GM12878 (cell line): Measurements from ENCODE around the gene NUAK2. TPM values are rescaled to one million over a fixed set of nuclear protein-coding genes. Genes with fewer than 3 reads are reported as not detected.

Experiments
- ATAC-seq: fragments of 200-7000 bp; cut with Tn5 transposase; 3 replicates; pipeline ENCODE4 v1.9.1; 2020; ENCODE audit warnings: mild to moderate bottlenecking, moderate library complexity
- BruUV-seq: library from RNA; stranded (reverse); fragments of 400-500 nt; replicated peaks from 2 replicates; lab custom pipeline; 2021; lab: Mats Ljungman, UMichigan
- CTCF ChIA-PET: fragments of 300-600 bp; sonication (Branson Sonifier 250); formaldehyde crosslinking; extraction: SDS; loops from one replicate; lab custom pipeline; 2021; ENCODE audit warnings: inconsistent platforms; lab: Yijun Ruan, JAX
- POLR2A ChIA-PET: fragments of 350-600 bp; formaldehyde crosslinking; extraction: SDS; loops from one replicate; lab custom pipeline; 2021; ENCODE audit warnings: inconsistent platforms; lab: Charles Lee
- RAD21 ChIA-PET: fragments of 300-600 bp; sonication (Branson Sonifier 250); formaldehyde crosslinking; loops from one replicate; lab custom pipeline; 2023; ENCODE audit warnings: antibody characterized with exemption; ENCODE audit not compliant: unreplicated experiment; lab: Charles Lee
- SMC1A ChIA-PET: fragments of 300-600 bp; sonication (Branson Sonifier 250); formaldehyde crosslinking; loops from one replicate; lab custom pipeline; 2023; ENCODE audit not compliant: unreplicated experiment, uncharacterized antibody; lab: Charles Lee
- DNase-seq: peaks from one replicate; pipeline ENCODE4 v3.0.0-alpha.2; 2011; ENCODE audit warnings: low read depth, low spot score
- FAIRE-seq: peaks from 3 replicates; lab custom pipeline; 2011; peaks lifted over from hg19 to GRCh38; lab: Jason Lieb, UNC
- H2AFZ ChIP-seq: 2 replicates; pipeline ENCODE4 v1.6.0; 2011; ENCODE audit warnings: low read depth, low read length, control low read depth; ENCODE audit not compliant: control insufficient read depth
- H3K27ac ChIP-seq: 2 replicates; pipeline ENCODE4 v1.5.1; 2011; ENCODE audit warnings: control low read depth; ENCODE audit not compliant: control insufficient read depth, insufficient read depth
- H3K27me3 ChIP-seq, 2 experiments: replicated peaks in 1 of 2; 2 replicates each; pipeline versions ENCODE4 v1.6.0 to v1.6.1; 2011; ENCODE audit warnings: low read length in 1 of 2; ENCODE audit not compliant: control insufficient read depth in 2 of 2, insufficient read depth in 2 of 2
- H3K36me3 ChIP-seq, 2 experiments: 2 replicates each; pipeline ENCODE4 v1.5.1; 2011; ENCODE audit warnings: low read length in 1 of 2; ENCODE audit not compliant: control insufficient read depth in 2 of 2, insufficient read depth in 2 of 2
- H3K4me1 ChIP-seq: 2 replicates; pipeline ENCODE4 v1.6.1; 2011; ENCODE audit warnings: mild to moderate bottlenecking, low read length, moderate library complexity, mixed read lengths; ENCODE audit not compliant: control insufficient read depth, insufficient read depth
- H3K4me2 ChIP-seq: 2 replicates; pipeline ENCODE4 v1.6.0; 2011; ENCODE audit warnings: control low read depth; ENCODE audit not compliant: control insufficient read depth, insufficient read depth
- H3K4me3 ChIP-seq: fragments of 200-600 bp; sonication (generic); 2 replicates; pipeline ENCODE4 v1.5.1; 2016
- H3K79me2 ChIP-seq: 2 replicates; pipeline ENCODE4 v1.6.0; 2011; ENCODE audit warnings: low read length; ENCODE audit not compliant: control insufficient read depth, insufficient read depth
- H3K9ac ChIP-seq: 2 replicates; pipeline ENCODE4 v1.8.0; 2011; ENCODE audit warnings: low read length, control low read depth, mixed read lengths; ENCODE audit not compliant: control insufficient read depth, insufficient read depth
- H3K9me3 ChIP-seq: replicated peaks from 3 replicates; pipeline ENCODE4 v1.5.1; 2011; ENCODE audit warnings: mild to moderate bottlenecking, low read length; ENCODE audit not compliant: control insufficient read depth, insufficient read depth
- H4K20me1 ChIP-seq: 2 replicates; pipeline ENCODE4 v1.6.0; 2011; ENCODE audit not compliant: control insufficient read depth, insufficient read depth
- CBFB ChIP-seq: IDR thresholded peaks from 2 replicates; pipeline ENCODE4 v1.6.1; 2016; ENCODE audit warnings: antibody characterized with exemption, low read depth
- FOXM1 ChIP-seq: IDR thresholded peaks from 2 replicates; pipeline ENCODE4 v1.6.1; 2012; ENCODE audit warnings: low read depth, mild to moderate bottlenecking, inconsistent platforms, low read length, moderate library complexity
- GABPA ChIP-seq: IDR thresholded peaks from 2 replicates; pipeline ENCODE4 v1.6.1; 2014; ENCODE audit warnings: antibody characterized with exemption, low read depth, mild to moderate bottlenecking, inconsistent platforms
- IRF5 ChIP-seq: fragments of 450-650 bp; IDR thresholded peaks from 2 replicates; pipeline ENCODE4 v1.6.1; 2017; ENCODE audit warnings: borderline replicate concordance
- MLLT1 ChIP-seq: fragments of 450-650 bp; IDR thresholded peaks from 2 replicates; pipeline ENCODE4 v1.6.1; 2016; ENCODE audit warnings: mild to moderate bottlenecking
- NFYB ChIP-seq: IDR thresholded peaks from 2 replicates; pipeline ENCODE4 v1.6.1; 2011; ENCODE audit warnings: low read depth, mild to moderate bottlenecking, low read length, improper control_type of control experiment, moderate library complexity; ENCODE audit not compliant: insufficient read depth
- PKNOX1 ChIP-seq: fragments of 450-650 bp; IDR thresholded peaks from 2 replicates; pipeline ENCODE4 v1.6.1; 2016; ENCODE audit warnings: mild to moderate bottlenecking
- RAD21 ChIP-seq: IDR thresholded peaks from 2 replicates; pipeline ENCODE4 v1.6.1; 2011; ENCODE audit warnings: mild to moderate bottlenecking, low read depth, low read length, moderate library complexity; ENCODE audit not compliant: insufficient read depth
- RCOR1 ChIP-seq: conservative IDR thresholded peaks from 2 replicates; pipeline ENCODE4 v1.6.1; 2012; ENCODE audit warnings: low read depth, low read length, improper control_type of control experiment
- SKIL ChIP-seq: fragments of 450-650 bp; IDR thresholded peaks from 2 replicates; pipeline ENCODE4 v1.6.1; 2017; ENCODE audit warnings: mild to moderate bottlenecking, low read depth, inconsistent platforms; ENCODE audit not compliant: poor library complexity, severe bottlenecking
- SP1 ChIP-seq: IDR thresholded peaks from one replicate; pipeline ENCODE4 v1.6.1; 2011; ENCODE audit warnings: low read depth, low read length
- WGBS: methylation state at CpG from one replicate; pipeline ENCODE4 v1.1.6; 2016; ENCODE audit warnings: low lambda C conversion rate; ENCODE audit not compliant: insufficient replicate concordance, insufficient coverage; ENCODE audit errors: missing lambda C conversion rate; 5-methylcytosine and 5-hydroxymethylcytosine counted together
- in situ Hi-C: fragments of 300-500 bp; cut with MboI; formaldehyde crosslinking; loops from 9 replicates; pipeline ENCODE4 v1.14.3; 2018; ENCODE audit warnings: mixed read lengths
- intact Hi-C: fragments of 100-400 bp; cut with micrococcal nuclease; formaldehyde crosslinking; loops from one replicate; pipeline ENCODE4 v1.14.2; 2022; ENCODE audit not compliant: unreplicated experiment
- polyA plus RNA-seq, 11 experiments: library from polyadenylated mRNA; depleted of rRNA in 4 of 11; unstranded in 6 of 11; stranded (reverse) in 5 of 11; fragments of >200 nt; fragmentation: Nextera tagmentation in 4 of 11; fragmentation: Illumina TruSeq in 1 of 11; extraction: Ambion mirVana in 4 of 11; extraction: Trizol in 1 of 11; gene quantifications; 1 replicate in 1 of 11; 2 replicates in 10 of 11; pipeline versions ENCODE4 v1.2.1 to v1.2.3, GENCODE V29; 2011 to 2016; ENCODE audit warnings: inconsistent platforms in 2 of 11, missing spikeins in 2 of 11, low read depth in 1 of 11
- total RNA-seq, 4 experiments: library from RNA; depleted of rRNA in 3 of 4; stranded (reverse); fragments of >200 nt in 3 of 4; fragmentation: Illumina TruSeq in 1 of 4; extraction: Trizol in 1 of 4; gene quantifications; 2 replicates each; pipeline versions ENCODE4 v1.2.1 to v1.2.3, GENCODE V29; 2013 to 2021

Gene NUAK2
- total and polyA plus RNA-seq, 10 of the 15 experiments (the other 5 are each of a cell fraction or from before 2014, with no cell fraction given): 0.27 to 3.0 (median 1.2) TPM

- TF ChIP-seq MLLT1: no peak
- TF ChIP-seq SP1: no peak
Measured at GRCh38 chr1:205262731-205263171, 58.8 kb downstream of the NUAK2 start (continued).

- SMC1A ChIA-PET: interaction anchor here (0.7 to 17.4 kb wide), 14 partner anchors 8 to 285 kb away, joined by 3 to 427 read pairs (median 4); partner anchors contain the start of gene TMCC2
- no peak overlapping the region for H2AFZ ChIP-seq
- in situ Hi-C loops: no loop called here
- no peak overlapping the region for H3K9ac ChIP-seq
- WGBS: 18% methylated on average over 5 of the region's 5 CpGs
- ATAC-seq: peak; percentile 42
- intact Hi-C loops: no loop called here
- RAD21 ChIA-PET: interaction anchor here (1.0 to 21.3 kb wide), 9 partner anchors 9 to 262 kb away, joined by 3 to 728 read pairs (median 7); partner anchors contain the start of gene TMCC2
- H3K4me1 ChIP-seq: no peaks in the 10 kb centered on the region
- no peaks in the 10 kb centered on the region for H3K79me2 ChIP-seq
- BruUV-seq: no TSS peak
- no peak overlapping the region for H3K4me2 ChIP-seq
- CTCF ChIA-PET: interaction anchor here (0.7 to 42.1 kb wide), 16 partner anchors 8 to 273 kb away, joined by 3 to 2333 read pairs (median 5); partner anchors contain the start of genes DSTYK, NUAK2 and TMCC2
- H3K36me3 ChIP-seq: no peaks in the 10 kb centered on the region
- DNase-seq: no peak
- H3K9me3 ChIP-seq: no peaks in the 10 kb centered on the region
- no peak overlapping the region for H3K27ac ChIP-seq
- FAIRE-seq: no peak
- no peaks in the 10 kb centered on the region; the same call in 1 of the 2 replicates for H4K20me1 ChIP-seq
- POLR2A ChIA-PET: interaction anchor here (0.5 to 1.5 kb wide), 5 partner anchors 8 to 130 kb away, joined by 3 to 5 read pairs (median 3); no protein-coding TSS in a partner anchor
- no peaks in the 10 kb centered on the region; a peak in 1 of 4 replicates for H3K27me3 ChIP-seq
- no peak overlapping the region for H3K4me3 ChIP-seq
- TF ChIP-seq SKIL: no peak
- no peak for TF ChIP-seq CBFB
- no peak for TF ChIP-seq PKNOX1
- no peak for TF ChIP-seq RAD21
- no peak for TF ChIP-seq RCOR1
- TF ChIP-seq GABPA: no peak
- TF ChIP-seq NFYB: no peak
- no peak for TF ChIP-seq FOXM1
- TF ChIP-seq IRF5: no peak
Measured at GRCh38 chr1:205261946-205262691, 59.4 kb downstream of the NUAK2 start.
